Keratinocyte (primary cell): ENCODE data around the gene MFRP. TPM values are rescaled to one million over a fixed set of nuclear protein-coding genes. Genes with fewer than 3 reads are reported as not detected.
A peak's percentile ranks its signal among the peaks of the same experiment; 100 is the strongest.

Source experiments
- DNase-seq: peaks from one replicate; pipeline ENCODE4 v3.0.0-alpha.2; 2011; ENCODE audit warnings: low read depth, missing footprints, low spot score
- FAIRE-seq: peaks from 2 replicates; lab custom pipeline; 2011; peaks lifted over from hg19 to GRCh38; lab: Jason Lieb, UNC
- H2AFZ ChIP-seq: 2 replicates; pipeline ENCODE4 v1.6.0; 2012; ENCODE audit warnings: low read length, control low read depth, inconsistent platforms; ENCODE audit not compliant: control insufficient read depth
- H3K27ac ChIP-seq: 2 replicates; pipeline ENCODE4 v1.5.1; 2011; ENCODE audit warnings: low read length; ENCODE audit not compliant: control insufficient read depth, insufficient read depth
- H3K27me3 ChIP-seq: 3 replicates; pipeline ENCODE4 v1.6.0; 2011; ENCODE audit warnings: low read length; ENCODE audit not compliant: control insufficient read depth, insufficient read depth; ENCODE audit errors: extremely low read depth
- H3K36me3 ChIP-seq, 2 experiments: 2 replicates in 1 of 2; 3 replicates in 1 of 2; pipeline ENCODE4 v1.5.1; 2011; ENCODE audit warnings: low read length in 2 of 2, mild to moderate bottlenecking in 1 of 2; ENCODE audit not compliant: control insufficient read depth in 2 of 2, insufficient read depth in 2 of 2; ENCODE audit errors: extremely low read depth in 1 of 2
- H3K4me1 ChIP-seq: 3 replicates; pipeline ENCODE4 v1.5.1; 2011; ENCODE audit warnings: low read length; ENCODE audit not compliant: control insufficient read depth, insufficient read depth; ENCODE audit errors: extremely low read depth
- H3K4me2 ChIP-seq: 3 replicates; pipeline ENCODE4 v1.6.0; 2011; ENCODE audit warnings: low read depth, low read length; ENCODE audit not compliant: control insufficient read depth, insufficient read depth; ENCODE audit errors: extremely low read depth
- H3K4me3 ChIP-seq, 3 experiments: fragments of 200-600 bp in 1 of 3; sonication (generic) in 1 of 3; 2 replicates in 2 of 3; 3 replicates in 1 of 3; pipeline ENCODE4 v1.5.1; 2011 to 2016; ENCODE audit warnings: low read length in 3 of 3, mild to moderate bottlenecking in 3 of 3, control low read depth in 2 of 3, inconsistent platforms in 1 of 3, low read depth in 1 of 3, mixed read lengths in 1 of 3, mixed run types in 1 of 3, moderate library complexity in 1 of 3; ENCODE audit not compliant: control insufficient read depth in 2 of 3, insufficient read depth in 2 of 3; ENCODE audit errors: extremely low read depth in 1 of 3
- H3K79me2 ChIP-seq: 2 replicates; pipeline ENCODE4 v1.6.0; 2012; ENCODE audit warnings: low read length; ENCODE audit not compliant: control insufficient read depth, insufficient read depth
- H3K9ac ChIP-seq: 3 replicates; pipeline ENCODE4 v1.6.0; 2011; ENCODE audit warnings: low read length; ENCODE audit not compliant: control insufficient read depth, insufficient read depth; ENCODE audit errors: extremely low read depth
- H3K9me1 ChIP-seq: 3 replicates; pipeline ENCODE4 v1.6.0; 2011; ENCODE audit warnings: low read length; ENCODE audit not compliant: control insufficient read depth, insufficient read depth; ENCODE audit errors: extremely low read depth
- H3K9me3 ChIP-seq: 2 replicates; pipeline ENCODE4 v1.5.1; 2012; ENCODE audit warnings: low read depth, low read length; ENCODE audit not compliant: control insufficient read depth
- H4K20me1 ChIP-seq: 3 replicates; pipeline ENCODE4 v1.6.0; 2011; ENCODE audit warnings: low read length; ENCODE audit not compliant: control insufficient read depth, insufficient read depth; ENCODE audit errors: extremely low read depth
- EZH2 ChIP-seq: IDR thresholded peaks from one replicate; pipeline ENCODE4 v1.6.1; 2012; ENCODE audit warnings: inconsistent platforms, mild to moderate bottlenecking, low read length, moderate library complexity
- dilution Hi-C: fragments of 300-500 bp; cut with MboI; formaldehyde crosslinking; loops from one replicate; pipeline ENCODE4 v1.7.0; 2020; ENCODE audit warnings: low sequenced_read_pairs; ENCODE audit not compliant: extremely low pct_ligation_motif_present
- polyA plus RNA-seq, 5 experiments: library from polyadenylated mRNA; depleted of rRNA in 3 of 5; stranded (reverse) in 3 of 5; stranded (forward) in 1 of 5; unstranded in 1 of 5; fragments of >200 nt; gene quantifications; 1 replicate in 1 of 5; 2 replicates in 3 of 5; 3 replicates in 1 of 5; pipeline versions ENCODE4 v1.2.1 to v1.2.3, GENCODE V29; 2011 to 2012; ENCODE audit warnings: missing spikeins in 2 of 5, low read depth in 1 of 5, low replicate concordance in 1 of 5
- TF ChIP-seq, protein P1 (sequence below), 3 experiments: IDR thresholded peaks in 1 of 3; conservative IDR thresholded peaks in 1 of 3; optimal IDR thresholded peaks in 1 of 3; 2 replicates in 2 of 3; 3 replicates in 1 of 3; pipeline versions ENCODE3 to v1.5.1; 2011; ENCODE audit warnings: low read length in 3 of 3, mild to moderate bottlenecking in 3 of 3, moderate library complexity in 2 of 3, control low read depth in 1 of 3, inconsistent platforms in 1 of 3; ENCODE audit not compliant: insufficient read depth in 2 of 3; ENCODE audit errors: extremely low read depth in 1 of 3

MFRP gene
- polyA plus RNA-seq, 1 donor (not counting 4 experiments of a cell fraction or from before 2014, with no cell fraction given): not detected

DNA sequence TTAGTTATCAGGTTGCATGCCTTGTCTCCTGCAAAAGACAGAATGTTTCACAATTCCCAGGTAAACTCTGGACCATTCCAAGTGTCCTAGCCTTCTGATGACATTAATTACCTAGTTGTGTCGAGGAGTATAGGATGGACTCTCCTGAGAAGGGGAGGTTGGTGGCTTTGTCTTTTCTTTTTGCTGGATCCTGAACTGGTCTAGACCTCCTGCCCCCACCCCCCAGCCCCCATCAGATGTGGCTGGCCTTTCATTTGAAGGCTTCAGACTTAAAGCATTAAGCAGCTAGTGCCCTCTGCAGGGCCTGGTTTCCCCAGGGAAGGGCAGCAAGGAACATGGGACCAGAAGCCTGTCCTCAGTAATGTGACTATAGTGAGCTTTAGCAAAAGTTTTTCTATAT, 39.3 kb downstream of the MFRP start:
- TF ChIP-seq, protein P1, sequence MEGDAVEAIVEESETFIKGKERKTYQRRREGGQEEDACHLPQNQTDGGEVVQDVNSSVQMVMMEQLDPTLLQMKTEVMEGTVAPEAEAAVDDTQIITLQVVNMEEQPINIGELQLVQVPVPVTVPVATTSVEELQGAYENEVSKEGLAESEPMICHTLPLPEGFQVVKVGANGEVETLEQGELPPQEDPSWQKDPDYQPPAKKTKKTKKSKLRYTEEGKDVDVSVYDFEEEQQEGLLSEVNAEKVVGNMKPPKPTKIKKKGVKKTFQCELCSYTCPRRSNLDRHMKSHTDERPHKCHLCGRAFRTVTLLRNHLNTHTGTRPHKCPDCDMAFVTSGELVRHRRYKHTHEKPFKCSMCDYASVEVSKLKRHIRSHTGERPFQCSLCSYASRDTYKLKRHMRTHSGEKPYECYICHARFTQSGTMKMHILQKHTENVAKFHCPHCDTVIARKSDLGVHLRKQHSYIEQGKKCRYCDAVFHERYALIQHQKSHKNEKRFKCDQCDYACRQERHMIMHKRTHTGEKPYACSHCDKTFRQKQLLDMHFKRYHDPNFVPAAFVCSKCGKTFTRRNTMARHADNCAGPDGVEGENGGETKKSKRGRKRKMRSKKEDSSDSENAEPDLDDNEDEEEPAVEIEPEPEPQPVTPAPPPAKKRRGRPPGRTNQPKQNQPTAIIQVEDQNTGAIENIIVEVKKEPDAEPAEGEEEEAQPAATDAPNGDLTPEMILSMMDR (optimal IDR thresholded peaks at IDR 0.05 in 1 of 3, IDR thresholded peaks at IDR 0.05 in 1 of 3, conservative IDR thresholded peaks at IDR 0.05 in 1 of 3; ENCODE audit: extremely low read depth in 1 of 3, insufficient read depth in 2 of 3, low read length in 3 of 3): peak in 1 of 3 experiments; percentile 29
- TF ChIP-seq EZH2: no peak
- H3K4me2 ChIP-seq: no peak overlapping the region
- no peaks in the 10 kb centered on the region for H3K9me3 ChIP-seq
- dilution Hi-C loops: no loop called here
- no peak overlapping the region for H3K27ac ChIP-seq
- FAIRE-seq: no peak
- no peaks in the 10 kb centered on the region for H3K27me3 ChIP-seq
- no peak overlapping the region for H3K4me3 ChIP-seq
- peaks cover 28 to 38% of the 10 kb centered on the region in 2 experiments for H3K36me3 ChIP-seq
- H3K79me2 ChIP-seq: no peaks in the 10 kb centered on the region
- no peaks in the 10 kb centered on the region for H4K20me1 ChIP-seq
- DNase-seq: no peak
- no peak overlapping the region for H3K9ac ChIP-seq
- peaks cover 4% of the 10 kb centered on the region for H3K9me1 ChIP-seq
- H2AFZ ChIP-seq: no peak overlapping the region
- H3K4me1 ChIP-seq: peaks cover 15% of the 10 kb centered on the region

DNA sequence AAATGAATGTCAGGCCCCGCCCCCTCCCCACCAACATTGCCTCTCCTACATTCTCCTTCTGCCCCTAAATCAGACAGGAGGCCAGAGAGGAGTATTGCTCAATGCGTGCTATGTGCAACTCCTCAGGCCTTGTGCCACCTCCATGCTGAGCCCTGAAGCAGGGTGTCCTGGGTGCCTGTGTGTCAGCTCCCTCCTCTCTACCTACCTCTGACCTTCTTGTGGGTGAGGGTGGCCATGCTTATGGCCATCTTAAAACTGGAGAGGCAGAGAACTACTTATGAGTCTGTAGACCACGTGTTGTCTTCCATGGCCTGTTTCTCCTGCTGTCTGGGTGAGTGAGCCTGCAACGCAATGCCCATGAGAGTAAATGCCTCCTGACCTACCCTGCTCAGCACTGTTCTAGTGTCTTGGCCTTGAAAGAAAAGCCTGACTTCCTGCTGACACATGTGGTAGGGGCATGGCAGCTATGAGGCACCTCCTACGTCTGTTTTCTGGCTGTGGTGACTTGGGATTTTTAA, 40.1 kb downstream of the MFRP start:
- H3K36me3 ChIP-seq: peaks cover 30 to 43% of the 10 kb centered on the region in 2 experiments
- H4K20me1 ChIP-seq: no peaks in the 10 kb centered on the region

More for the DNA sequence above, 40.1 kb downstream of the MFRP start:
- no peak overlapping the region for H3K4me2 ChIP-seq
- H3K27ac ChIP-seq: no peak overlapping the region
- no peaks in the 10 kb centered on the region for H3K79me2 ChIP-seq
- H3K9me3 ChIP-seq: no peaks in the 10 kb centered on the region
- H3K9me1 ChIP-seq: peaks cover 4% of the 10 kb centered on the region
- DNase-seq (no peak), FAIRE-seq (no peak)
- TF ChIP-seq, protein P1 (optimal IDR thresholded peaks at IDR 0.05 in 1 of 3, IDR thresholded peaks at IDR 0.05 in 1 of 3, conservative IDR thresholded peaks at IDR 0.05 in 1 of 3; ENCODE audit: extremely low read depth in 1 of 3, insufficient read depth in 2 of 3, low read length in 3 of 3): no peak
- no peak for TF ChIP-seq EZH2
- H3K27me3 ChIP-seq: no peaks in the 10 kb centered on the region
- dilution Hi-C loops: no loop called here
- peaks cover 15% of the 10 kb centered on the region for H3K4me1 ChIP-seq
- no peak overlapping the region for H3K4me3 ChIP-seq
- no peak overlapping the region for H2AFZ ChIP-seq
- H3K9ac ChIP-seq: no peak overlapping the region
